ENCODE measurements around the gene PHKA1.

DNA sequence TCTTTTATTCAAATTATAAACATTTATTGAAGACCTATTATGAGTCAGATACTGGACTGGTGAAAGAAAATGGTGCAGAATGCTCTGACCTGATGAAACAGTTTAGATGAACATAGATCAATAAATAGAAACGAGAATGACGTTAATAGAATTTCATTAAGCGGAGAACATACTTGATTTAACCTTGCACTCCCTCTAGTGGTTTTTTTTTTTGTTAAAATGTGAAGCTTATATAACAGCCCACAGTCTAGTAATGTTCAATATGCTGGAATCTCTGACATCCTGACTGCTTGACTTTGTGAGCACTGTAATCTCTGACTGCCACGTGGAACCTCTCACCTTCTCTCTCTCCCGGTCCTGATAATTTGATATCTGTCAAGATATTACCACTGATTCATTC is 173.8 kb downstream of the PHKA1 start:
- TF ChIP-seq, protein P1, sequence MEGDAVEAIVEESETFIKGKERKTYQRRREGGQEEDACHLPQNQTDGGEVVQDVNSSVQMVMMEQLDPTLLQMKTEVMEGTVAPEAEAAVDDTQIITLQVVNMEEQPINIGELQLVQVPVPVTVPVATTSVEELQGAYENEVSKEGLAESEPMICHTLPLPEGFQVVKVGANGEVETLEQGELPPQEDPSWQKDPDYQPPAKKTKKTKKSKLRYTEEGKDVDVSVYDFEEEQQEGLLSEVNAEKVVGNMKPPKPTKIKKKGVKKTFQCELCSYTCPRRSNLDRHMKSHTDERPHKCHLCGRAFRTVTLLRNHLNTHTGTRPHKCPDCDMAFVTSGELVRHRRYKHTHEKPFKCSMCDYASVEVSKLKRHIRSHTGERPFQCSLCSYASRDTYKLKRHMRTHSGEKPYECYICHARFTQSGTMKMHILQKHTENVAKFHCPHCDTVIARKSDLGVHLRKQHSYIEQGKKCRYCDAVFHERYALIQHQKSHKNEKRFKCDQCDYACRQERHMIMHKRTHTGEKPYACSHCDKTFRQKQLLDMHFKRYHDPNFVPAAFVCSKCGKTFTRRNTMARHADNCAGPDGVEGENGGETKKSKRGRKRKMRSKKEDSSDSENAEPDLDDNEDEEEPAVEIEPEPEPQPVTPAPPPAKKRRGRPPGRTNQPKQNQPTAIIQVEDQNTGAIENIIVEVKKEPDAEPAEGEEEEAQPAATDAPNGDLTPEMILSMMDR (conservative IDR thresholded peaks at IDR 0.05; ENCODE audit: low read length) = peak; percentile 61
- no peak for TF ChIP-seq EZH2phosphoT487 (IDR thresholded peaks at IDR 0.05; ENCODE audit: borderline replicate concordance, low read depth, low read length)
